Right atrium auricular region (tissue), 2 donors: ENCODE measurements around the gene IL36G. TPM values are rescaled to one million over a fixed set of nuclear protein-coding genes. Genes with fewer than 3 reads are reported as not detected.

ENCODE experiments used
- DNase-seq: peaks from one replicate; pipeline ENCODE4 v3.0.0-alpha.2; 2019; ENCODE audit warnings: low spot score
- H3K27ac ChIP-seq, 2 donors: fragments of 200-600 bp; sonication (generic); 1 replicate in 1 of 2; 2 replicates in 1 of 2; pipeline ENCODE4 v1.5.1; 2016 to 2019
- H3K27me3 ChIP-seq, 2 donors: fragments of 200-600 bp; sonication (generic); one replicate each; pipeline versions ENCODE4 v1.5.1 to v1.6.0; 2017 to 2019
- H3K36me3 ChIP-seq: fragments of 200-600 bp; sonication (generic); one replicate; pipeline ENCODE4 v1.5.1; 2016
- H3K4me1 ChIP-seq, 2 donors: fragments of 200-600 bp; sonication (generic); one replicate each; pipeline versions ENCODE4 v1.5.1 to v1.6.0; 2017 to 2019
- H3K4me3 ChIP-seq, 2 donors: fragments of 200-600 bp; sonication (generic); 1 replicate in 1 of 2; 2 replicates in 1 of 2; pipeline ENCODE4 v1.5.1; 2017 to 2019; ENCODE audit warnings: mild to moderate bottlenecking in 1 of 2, moderate library complexity in 1 of 2
- H3K9me3 ChIP-seq, 2 donors: fragments of 200-600 bp; sonication (generic); one replicate each; pipeline ENCODE4 v1.5.1; 2019
- total RNA-seq, 2 donors: library from RNA; depleted of rRNA; stranded (reverse); fragments of >200 nt; gene quantifications; one replicate each; pipeline ENCODE4 v1.1.0, GENCODE V29; 2016
- TF ChIP-seq, protein P1 (sequence below), 2 donors: fragments of 200-600 bp; sonication (generic); IDR thresholded peaks; one replicate each; pipeline ENCODE4 v1.5.1; 2019; ENCODE audit warnings: antibody characterized with exemption in 2 of 2

Gene IL36G
- total RNA-seq, 2 donors from 2014 or later: not detected

DNA sequence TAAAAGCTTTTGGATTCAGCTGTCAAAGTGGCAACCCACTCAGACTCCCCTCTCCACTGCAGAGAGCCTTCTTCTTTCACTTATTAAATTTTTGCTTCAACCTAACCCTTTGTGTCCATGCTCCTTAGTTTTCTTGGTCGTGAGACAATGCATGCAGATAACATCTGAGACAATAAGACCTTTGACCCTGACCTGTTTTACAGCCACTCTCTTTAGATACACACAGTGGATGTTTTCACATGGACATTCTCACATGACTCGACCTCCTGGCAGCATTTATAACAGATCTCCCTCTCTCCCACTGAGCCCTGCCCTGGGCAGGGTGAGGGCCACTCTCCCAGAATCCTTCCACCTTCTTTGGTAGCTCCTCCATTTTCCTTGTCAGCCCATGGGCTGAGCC lies 30.4 kb upstream of the IL36G start:
- Histone ChIP-seq H3K4me1 (no peaks in the 10 kb centered on the region), H3K36me3 (no peaks in the 10 kb centered on the region), H3K4me3 (no peak overlapping the region), H3K9me3 (peaks cover 0 to 30% of the 10 kb centered on the region in 2 donors), H3K27ac (no peak overlapping the region), H3K27me3 (no peaks in the 10 kb centered on the region)
- DNase-seq: no peak
- TF ChIP-seq, protein P1, sequence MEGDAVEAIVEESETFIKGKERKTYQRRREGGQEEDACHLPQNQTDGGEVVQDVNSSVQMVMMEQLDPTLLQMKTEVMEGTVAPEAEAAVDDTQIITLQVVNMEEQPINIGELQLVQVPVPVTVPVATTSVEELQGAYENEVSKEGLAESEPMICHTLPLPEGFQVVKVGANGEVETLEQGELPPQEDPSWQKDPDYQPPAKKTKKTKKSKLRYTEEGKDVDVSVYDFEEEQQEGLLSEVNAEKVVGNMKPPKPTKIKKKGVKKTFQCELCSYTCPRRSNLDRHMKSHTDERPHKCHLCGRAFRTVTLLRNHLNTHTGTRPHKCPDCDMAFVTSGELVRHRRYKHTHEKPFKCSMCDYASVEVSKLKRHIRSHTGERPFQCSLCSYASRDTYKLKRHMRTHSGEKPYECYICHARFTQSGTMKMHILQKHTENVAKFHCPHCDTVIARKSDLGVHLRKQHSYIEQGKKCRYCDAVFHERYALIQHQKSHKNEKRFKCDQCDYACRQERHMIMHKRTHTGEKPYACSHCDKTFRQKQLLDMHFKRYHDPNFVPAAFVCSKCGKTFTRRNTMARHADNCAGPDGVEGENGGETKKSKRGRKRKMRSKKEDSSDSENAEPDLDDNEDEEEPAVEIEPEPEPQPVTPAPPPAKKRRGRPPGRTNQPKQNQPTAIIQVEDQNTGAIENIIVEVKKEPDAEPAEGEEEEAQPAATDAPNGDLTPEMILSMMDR (IDR thresholded peaks at IDR 0.05): no peak

DNA sequence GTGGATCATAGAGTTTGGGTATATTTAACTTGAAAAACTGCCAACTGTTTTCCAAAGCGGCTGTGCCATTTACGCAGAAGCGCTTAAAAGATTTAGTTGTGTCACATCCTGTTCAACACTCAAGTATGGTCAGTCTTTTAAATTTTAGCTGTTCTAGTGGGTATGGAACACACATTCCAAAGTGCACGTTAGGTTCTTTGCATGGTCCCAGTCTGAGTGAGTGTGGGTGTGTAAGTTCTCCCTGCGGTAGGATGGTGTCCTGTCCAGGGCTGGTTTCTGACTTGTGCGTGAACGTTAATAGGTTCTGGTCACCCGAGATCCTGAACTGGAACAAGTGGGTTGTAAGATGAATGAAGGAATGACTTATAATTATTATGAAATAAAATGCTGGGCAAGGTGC lies 28.4 kb upstream of the IL36G start:
- TF ChIP-seq, protein P1 (IDR thresholded peaks at IDR 0.05): no peak
- no peaks in the 10 kb centered on the region for H3K36me3 ChIP-seq
- H3K27me3 ChIP-seq: no peaks in the 10 kb centered on the region
- H3K9me3 ChIP-seq: peaks cover 0 to 27% of the 10 kb centered on the region in 2 donors
- H3K27ac ChIP-seq: no peak overlapping the region
- no peak for DNase-seq
- no peak overlapping the region for H3K4me3 ChIP-seq
- H3K4me1 ChIP-seq: no peaks in the 10 kb centered on the region

DNA sequence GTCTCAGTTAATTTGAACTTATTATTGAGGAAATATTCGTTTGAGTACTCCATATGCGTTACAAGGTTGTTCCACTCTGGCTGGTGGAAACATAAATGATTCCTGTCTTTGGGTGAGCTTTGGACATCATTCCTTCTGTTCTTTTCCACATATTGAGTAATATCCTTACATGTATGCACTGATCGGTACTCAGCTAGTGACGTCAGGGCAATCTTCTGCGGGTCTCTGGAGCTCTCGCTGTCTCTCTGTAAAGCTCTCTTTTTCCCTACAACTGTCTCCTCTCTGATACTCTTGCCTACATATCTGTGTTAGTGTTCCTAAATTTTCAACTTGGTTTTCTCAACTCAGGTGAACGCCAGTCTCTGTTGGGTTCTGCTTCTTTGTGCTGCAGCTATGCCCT lies 23.4 kb upstream of the IL36G start:
- H3K9me3 ChIP-seq: no peaks in the 10 kb centered on the region
- TF ChIP-seq, protein P1 (IDR thresholded peaks at IDR 0.05): no peak
- H3K4me1 ChIP-seq: no peaks in the 10 kb centered on the region
- H3K36me3 ChIP-seq: no peaks in the 10 kb centered on the region
- no peak for DNase-seq
- no peaks in the 10 kb centered on the region for H3K27me3 ChIP-seq
- H3K27ac ChIP-seq: no peak overlapping the region
- no peak overlapping the region for H3K4me3 ChIP-seq

DNA sequence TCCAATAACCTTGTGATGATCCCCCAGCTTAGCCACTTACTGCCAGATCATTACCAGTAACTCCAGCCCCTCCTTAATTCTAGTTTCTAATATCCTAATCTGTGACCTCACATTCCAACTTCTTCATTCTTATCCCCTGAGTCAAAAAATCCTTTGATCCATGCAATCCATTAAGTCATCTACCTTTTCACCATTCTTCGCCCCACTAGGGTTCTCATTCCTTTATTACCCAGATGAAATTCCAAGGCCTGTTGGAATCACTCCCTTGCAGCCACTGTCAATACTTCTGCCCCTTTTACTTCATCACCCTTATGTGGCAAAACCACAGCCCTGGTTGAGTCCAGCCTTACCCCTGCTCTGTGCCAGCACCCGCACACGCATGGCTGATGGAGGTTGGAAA lies 20.3 kb upstream of the IL36G start:
- TF ChIP-seq, protein P1 (IDR thresholded peaks at IDR 0.05): no peak
- Histone ChIP-seq H3K27ac (no peak overlapping the region), H3K36me3 (no peaks in the 10 kb centered on the region), H3K4me3 (no peak overlapping the region), H3K27me3 (no peaks in the 10 kb centered on the region), H3K4me1 (no peaks in the 10 kb centered on the region), H3K9me3 (no peaks in the 10 kb centered on the region)
- DNase-seq: no peak

DNA sequence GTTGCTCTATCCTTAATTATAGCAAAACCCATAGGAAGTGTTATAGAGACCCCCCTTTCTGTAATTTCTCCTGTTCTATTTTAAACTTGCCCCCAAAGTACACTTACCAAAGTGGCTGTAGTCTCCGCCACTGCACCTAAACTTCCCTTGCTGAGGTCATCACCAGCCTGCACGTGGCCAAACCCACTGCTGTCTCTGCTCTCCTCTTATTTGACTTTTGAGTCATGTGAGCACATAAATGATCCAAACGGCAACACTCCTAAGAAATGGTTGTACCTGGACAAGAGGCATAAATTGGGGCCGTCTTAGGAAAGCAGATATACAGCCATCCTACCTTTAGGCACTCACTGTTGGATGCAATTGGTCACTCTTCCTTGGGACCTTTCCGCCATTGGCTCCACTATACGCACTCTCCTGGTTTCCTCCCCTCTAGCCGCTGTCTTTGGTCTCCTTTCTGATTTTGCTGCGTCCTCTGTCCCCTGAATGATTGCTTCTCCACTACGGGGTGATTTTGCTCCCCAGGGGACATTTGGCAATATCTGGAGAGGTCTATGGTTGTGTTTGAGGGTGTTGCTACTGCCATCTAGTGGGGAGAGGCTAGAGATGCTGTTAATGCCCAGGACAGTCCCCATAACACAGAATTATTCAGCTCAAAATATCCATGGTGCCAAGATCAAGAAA lies 19.2 kb upstream of the IL36G start:
- TF ChIP-seq, protein P1 (IDR thresholded peaks at IDR 0.05): peak; percentile 54 to 79

More for the DNA sequence above, 19.2 kb upstream of the IL36G start:
- H3K9me3 ChIP-seq: no peaks in the 10 kb centered on the region
- no peaks in the 10 kb centered on the region for H3K27me3 ChIP-seq
- H3K4me3 ChIP-seq: no peak overlapping the region
- H3K27ac ChIP-seq: no peak overlapping the region
- no peaks in the 10 kb centered on the region for H3K36me3 ChIP-seq
- H3K4me1 ChIP-seq: no peaks in the 10 kb centered on the region
- DNase-seq: no peak
